Naive thymus-derived CD4-positive, alpha-beta T cell (primary cell): ENCODE results near the gene DDC. TPM values are rescaled to one million over a fixed set of nuclear protein-coding genes. Genes with fewer than 3 reads are reported as not detected.
"Not testable (repeated sequence)": the region's sequence is repeated elsewhere in the genome, so short reads cannot be mapped to it uniquely, and the experiment has no call there.

Source experiments
- ATAC-seq: fragments of 150-1000 bp; cut with Tn5 transposase; 2 replicates; pipeline ENCODE4 v1.10.0; 2021; ENCODE audit warnings: mild to moderate bottlenecking, moderate library complexity
- CTCF ChIA-PET: fragments of 350-600 bp; sonication (Branson Sonifier 250); formaldehyde crosslinking; loops from one replicate; lab custom pipeline; 2021; ENCODE audit warnings: antibody characterized with exemption; lab: Charles Lee
- POLR2A ChIA-PET: fragments of 350-600 bp; sonication (Branson Sonifier 250); formaldehyde crosslinking; loops from one replicate; lab custom pipeline; 2021; ENCODE audit warnings: antibody characterized with exemption, inconsistent platforms; lab: Charles Lee
- DNase-seq, 9 donors: peaks; one replicate each; pipeline versions ENCODE4 v3.0.0 to v3.0.0-alpha.2; 2020 to 2022; ENCODE audit warnings: mixed read lengths in 1 of 9
- H3K27ac ChIP-seq: one replicate; pipeline ENCODE4 v1.7.0; 2013; ENCODE audit warnings: mild to moderate bottlenecking, low read depth, low read length, moderate library complexity
- H3K27me3 ChIP-seq, 2 donors: one replicate each; pipeline ENCODE4 v1.7.0; 2013; ENCODE audit warnings: low read length in 2 of 2, mild to moderate bottlenecking in 2 of 2, moderate library complexity in 2 of 2; ENCODE audit not compliant: control insufficient read depth in 2 of 2, insufficient read depth in 2 of 2
- H3K36me3 ChIP-seq, 3 experiments: 1 replicate in 2 of 3; 2 replicates in 1 of 3; pipeline ENCODE4 v1.7.0; 2013; ENCODE audit warnings: low read length in 3 of 3, mild to moderate bottlenecking in 3 of 3, moderate library complexity in 1 of 3; ENCODE audit not compliant: insufficient read depth in 3 of 3, control insufficient read depth in 2 of 3
- H3K4me1 ChIP-seq, 2 donors: one replicate each; pipeline ENCODE4 v1.7.0; 2013; ENCODE audit warnings: low read length in 2 of 2, mild to moderate bottlenecking in 2 of 2, moderate library complexity in 1 of 2; ENCODE audit not compliant: control insufficient read depth in 2 of 2, insufficient read depth in 2 of 2
- H3K4me3 ChIP-seq: 2 replicates; pipeline ENCODE4 v1.7.0; 2013; ENCODE audit warnings: mild to moderate bottlenecking, low read length
- H3K9me3 ChIP-seq, 3 experiments: 1 replicate in 2 of 3; 2 replicates in 1 of 3; pipeline ENCODE4 v1.7.0; 2013; ENCODE audit warnings: low read length in 3 of 3; ENCODE audit not compliant: control insufficient read depth in 2 of 3
- H3K27ac Mint-ChIP-seq, 9 donors: one replicate each; pipeline ENCODE4 v1.8.0; 2020 to 2022; ENCODE audit warnings: mixed read lengths in 9 of 9, mild to moderate bottlenecking in 8 of 9, moderate library complexity in 5 of 9, inconsistent platforms in 2 of 9
- H3K27me3 Mint-ChIP-seq, 5 donors: one replicate each; pipeline ENCODE4 v1.8.0; 2021 to 2022; ENCODE audit warnings: mixed read lengths in 5 of 5, mild to moderate bottlenecking in 1 of 5
- H3K36me3 Mint-ChIP-seq, 5 donors: one replicate each; pipeline ENCODE4 v1.8.0; 2020 to 2022; ENCODE audit warnings: mixed read lengths in 5 of 5, mild to moderate bottlenecking in 3 of 5, inconsistent platforms in 1 of 5
- H3K4me1 Mint-ChIP-seq, 7 donors: one replicate each; pipeline ENCODE4 v1.8.0; 2020 to 2022; ENCODE audit warnings: mixed read lengths in 7 of 7, mild to moderate bottlenecking in 3 of 7, inconsistent platforms in 1 of 7
- H3K4me3 Mint-ChIP-seq, 10 donors: one replicate each; pipeline ENCODE4 v1.8.0; 2020 to 2022; ENCODE audit warnings: mild to moderate bottlenecking in 10 of 10, mixed read lengths in 10 of 10, moderate library complexity in 6 of 10, inconsistent platforms in 2 of 10
- H3K9me3 Mint-ChIP-seq, 11 donors: one replicate each; pipeline ENCODE4 v1.8.0; 2020 to 2022; ENCODE audit warnings: mixed read lengths in 11 of 11, mild to moderate bottlenecking in 4 of 11, inconsistent platforms in 1 of 11, moderate library complexity in 1 of 11
- intact Hi-C, 2 donors: fragments of 100-400 bp; cut with micrococcal nuclease; formaldehyde crosslinking; loops; one replicate each; pipeline ENCODE4 v1.15.1; 2023
- polyA plus RNA-seq, 2 donors: library from polyadenylated mRNA; unstranded; fragments of 300-500 nt; fragmentation: Illumina TruSeq; gene quantifications; one replicate each; pipeline ENCODE4 v1.2.3, GENCODE V29; 2021
- total RNA-seq, 6 experiments: library from RNA in 5 of 6; stranded (reverse) in 5 of 6; gene quantifications; 1 replicate in 5 of 6; 2 replicates in 1 of 6; pipeline ENCODE4 v1.2.3 and lab custom pipeline; 2021 to 2026

Gene DDC
- total and polyA plus RNA-seq, 7 experiments from 2014 or later, result not detected

DNA sequence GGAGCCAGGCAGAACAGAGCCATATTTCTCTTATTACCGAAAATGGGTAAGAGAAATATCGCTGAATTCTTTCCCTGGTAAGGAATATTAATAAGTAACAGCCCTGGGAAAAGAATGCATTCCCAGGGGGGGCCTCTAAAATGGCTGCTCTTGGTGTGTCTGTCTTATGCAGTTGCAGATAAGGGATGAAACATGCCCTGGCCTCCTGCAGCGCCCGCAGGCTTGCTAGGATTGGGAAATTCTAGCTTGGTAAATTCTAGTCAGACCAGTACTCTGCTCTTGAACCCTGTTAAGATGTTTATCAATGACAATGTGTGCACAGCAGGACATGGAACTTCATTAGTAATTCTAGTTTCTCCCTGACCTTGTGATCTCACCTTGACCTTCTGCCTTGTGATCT lies 18.1 kb upstream of the DDC start:
- H3K27me3 Mint-ChIP-seq, result peaks cover 8 to 22% (median 12%) of the 10 kb centered on the region in 5 donors
- peaks cover 0 to 16% (median 0%) of the 10 kb centered on the region in 3 experiments for H3K9me3 ChIP-seq

DNA sequence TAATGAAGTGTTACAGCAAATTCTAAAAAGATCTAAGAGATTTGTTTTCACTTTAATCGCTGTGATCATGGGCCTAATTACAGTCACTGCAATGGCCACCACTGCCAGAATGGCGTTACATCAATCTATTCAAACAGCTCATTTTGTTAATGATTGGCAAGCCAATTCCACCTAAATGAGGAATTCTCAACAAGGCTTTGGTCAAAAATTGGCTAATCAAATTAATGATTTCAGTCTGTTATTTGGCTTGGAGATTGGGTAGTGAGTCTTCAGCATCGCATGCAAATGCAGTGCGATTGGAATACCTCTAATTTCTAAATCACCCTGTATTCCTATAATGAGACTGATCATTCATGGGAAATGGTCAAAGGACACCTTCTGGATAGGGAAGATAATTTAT lies 17.1 kb upstream of the DDC start:
- CTCF ChIA-PET, H3K27ac Mint-ChIP-seq, H3K4me1 Mint-ChIP-seq, H3K4me1 ChIP-seq, ATAC-seq, H3K36me3 ChIP-seq, H3K27ac ChIP-seq, H3K4me3 Mint-ChIP-seq, H3K27me3 ChIP-seq, DNase-seq, POLR2A ChIA-PET, intact Hi-C loops, H3K4me3 ChIP-seq: not testable (repeated sequence)
- peaks cover 0 to 16% (median 0%) of the 10 kb centered on the region in 3 experiments for H3K9me3 ChIP-seq
- Mint-ChIP-seq H3K9me3 (peaks cover 0 to 49% (median 16%) of the 10 kb centered on the region in 11 donors), H3K36me3 (peaks cover 0 to 12% (median 8%) of the 10 kb centered on the region in 5 donors), H3K27me3 (peaks cover 8 to 24% (median 10%) of the 10 kb centered on the region in 5 donors)

More for the DNA sequence above, 18.1 kb upstream of the DDC start:
- H3K4me1 Mint-ChIP-seq, POLR2A ChIA-PET, H3K4me3 ChIP-seq, intact Hi-C loops, ATAC-seq, H3K27ac ChIP-seq, CTCF ChIA-PET, H3K36me3 ChIP-seq, H3K4me1 ChIP-seq, H3K36me3 Mint-ChIP-seq, H3K27ac Mint-ChIP-seq, H3K4me3 Mint-ChIP-seq, H3K27me3 ChIP-seq, DNase-seq: not testable (repeated sequence)
- peaks cover 0 to 40% (median 11%) of the 10 kb centered on the region in 11 donors for H3K9me3 Mint-ChIP-seq

DNA sequence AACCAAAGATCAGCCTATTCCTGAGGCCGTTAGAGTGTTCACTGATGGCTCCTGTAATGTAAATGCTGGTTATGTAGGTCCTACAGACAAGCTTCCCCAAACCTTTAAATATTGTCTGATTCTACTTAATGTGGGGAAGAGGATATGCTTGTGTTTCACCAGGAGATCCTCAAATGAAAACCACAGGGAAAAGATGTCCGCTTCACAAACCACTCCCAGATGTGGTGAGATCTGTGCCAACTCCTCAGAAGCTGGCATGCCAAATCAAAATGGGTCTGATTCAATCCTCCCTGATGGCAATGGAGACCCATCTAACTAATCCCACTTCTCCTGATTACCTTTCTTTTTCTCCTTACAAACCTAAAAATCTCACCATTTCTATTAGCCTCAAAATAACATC lies 15.5 kb upstream of the DDC start:
- H3K27ac Mint-ChIP-seq, ATAC-seq, DNase-seq, POLR2A ChIA-PET, H3K27me3 ChIP-seq, CTCF ChIA-PET, H3K4me1 Mint-ChIP-seq, H3K4me3 ChIP-seq, H3K36me3 ChIP-seq, H3K4me1 ChIP-seq, H3K4me3 Mint-ChIP-seq, intact Hi-C loops, H3K27ac ChIP-seq: not testable (repeated sequence)
- H3K9me3 ChIP-seq, result peaks cover 0 to 16% (median 0%) of the 10 kb centered on the region in 3 experiments
- Mint-ChIP-seq H3K36me3 (peaks cover 0 to 12% (median 8%) of the 10 kb centered on the region in 5 donors), H3K9me3 (peaks cover 0 to 52% (median 21%) of the 10 kb centered on the region in 11 donors), H3K27me3 (peaks cover 8 to 24% (median 10%) of the 10 kb centered on the region in 5 donors)

DNA sequence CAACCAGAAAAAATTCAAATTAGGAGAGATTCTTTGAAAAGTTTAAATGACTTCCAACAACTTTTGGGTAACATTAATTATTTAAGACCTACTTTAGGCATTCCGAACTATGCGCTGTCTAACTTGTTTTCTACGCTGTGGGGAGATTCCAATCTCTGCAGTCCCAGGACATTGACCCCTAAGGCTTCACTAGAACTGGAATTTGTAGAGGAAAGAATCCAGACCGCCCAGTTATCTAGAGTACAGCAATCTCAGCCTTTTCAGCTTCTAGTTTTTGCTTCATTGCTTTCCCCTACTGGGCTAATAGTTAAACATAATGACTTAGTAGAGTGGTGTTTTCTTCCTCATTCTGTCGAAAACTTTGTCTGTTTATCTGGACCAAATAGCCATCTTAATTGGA lies 14.9 kb upstream of the DDC start:
- Mint-ChIP-seq H3K4me3 (no peak overlapping the region), H3K27me3 (peaks cover 8 to 24% (median 14%) of the 10 kb centered on the region in 5 donors), H3K27ac (no peak overlapping the region), H3K4me1 (no peaks in the 10 kb centered on the region), H3K36me3 (peaks cover 0 to 12% (median 8%) of the 10 kb centered on the region in 5 donors), H3K9me3 (peaks cover 0 to 46% (median 21%) of the 10 kb centered on the region in 11 donors)
- Histone ChIP-seq H3K4me1 (no peaks in the 10 kb centered on the region), H3K9me3 (peaks cover 0 to 16% (median 0%) of the 10 kb centered on the region in 3 experiments), H3K27me3 (no peaks in the 10 kb centered on the region), H3K36me3 (no peaks in the 10 kb centered on the region), H3K4me3 (no peak overlapping the region), H3K27ac (no peak overlapping the region)
- CTCF ChIA-PET, result no interaction called here
- POLR2A ChIA-PET, result no interaction called here
- DNase-seq (no peak), ATAC-seq (no peak)
- intact Hi-C loops, result no loop called here

DNA sequence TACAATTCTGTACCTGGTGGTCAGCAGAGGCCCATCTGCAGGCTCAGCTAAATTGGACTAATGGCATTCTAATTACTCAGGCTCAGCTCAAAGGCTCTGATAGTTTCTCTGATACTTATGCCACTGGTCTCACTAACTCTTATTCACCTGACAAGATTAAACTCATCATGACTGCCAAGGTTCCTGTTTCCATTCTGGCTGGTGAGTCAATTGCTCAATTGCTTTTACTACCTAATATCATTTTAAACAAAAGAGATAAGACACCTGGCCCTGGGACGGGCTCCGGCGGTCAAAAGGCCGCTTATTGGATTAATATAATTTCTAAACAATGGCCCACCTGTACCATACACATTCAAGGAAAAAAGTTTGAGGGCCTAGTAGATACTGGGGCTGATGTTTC lies 12.9 kb upstream of the DDC start:
- H3K27ac Mint-ChIP-seq, POLR2A ChIA-PET, CTCF ChIA-PET, H3K9me3 ChIP-seq, DNase-seq, H3K27ac ChIP-seq, H3K4me3 ChIP-seq, ATAC-seq, H3K36me3 ChIP-seq, intact Hi-C loops, H3K27me3 ChIP-seq, H3K4me1 Mint-ChIP-seq, H3K4me1 ChIP-seq: not testable (repeated sequence)
- Mint-ChIP-seq H3K27me3 (peaks cover 8 to 23% (median 18%) of the 10 kb centered on the region in 5 donors), H3K4me3 (peak overlapping the region in 1 of 10 donors; percentile 35), H3K9me3 (peaks cover 0 to 33% (median 13%) of the 10 kb centered on the region in 11 donors), H3K36me3 (peaks cover 0 to 12% (median 8%) of the 10 kb centered on the region in 5 donors)

DNA sequence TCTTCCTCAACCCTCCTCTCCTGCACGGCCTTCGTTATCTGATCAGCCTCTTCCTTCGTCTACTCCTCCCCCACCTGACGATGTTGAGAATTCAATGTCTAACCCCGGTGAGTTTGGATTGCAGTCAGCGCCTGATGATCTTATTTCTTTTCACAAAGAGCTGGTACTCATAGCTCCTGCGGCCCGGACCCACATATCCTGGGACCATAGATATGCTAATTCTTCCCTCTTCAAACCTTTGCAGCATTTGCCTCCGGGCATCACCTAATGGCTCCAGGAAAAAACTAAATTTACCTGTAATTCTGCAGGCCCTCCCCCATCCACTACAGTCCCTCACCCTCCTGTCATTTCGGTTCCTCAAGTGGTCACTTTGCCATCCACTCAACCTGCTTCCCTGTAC lies 12.4 kb upstream of the DDC start:
- H3K27ac ChIP-seq, result no peak overlapping the region
- H3K4me1 Mint-ChIP-seq, result no peaks in the 10 kb centered on the region
- DNase-seq, result no peak
- no peak overlapping the region for H3K27ac Mint-ChIP-seq
- peak overlapping the region in 1 of 10 donors; percentile 35 for H3K4me3 Mint-ChIP-seq
- H3K36me3 Mint-ChIP-seq, result peaks cover 0 to 12% (median 8%) of the 10 kb centered on the region in 5 donors
- POLR2A ChIA-PET, result no interaction called here
- H3K27me3 ChIP-seq, result no peaks in the 10 kb centered on the region
- intact Hi-C loops, result no loop called here
- peaks cover 0 to 30% (median 13%) of the 10 kb centered on the region in 11 donors for H3K9me3 Mint-ChIP-seq
- H3K4me3 ChIP-seq, result no peak overlapping the region
- CTCF ChIA-PET, result no interaction called here
- H3K36me3 ChIP-seq, result no peaks in the 10 kb centered on the region
- H3K9me3 ChIP-seq, result no peaks in the 10 kb centered on the region
- peaks cover 8 to 24% (median 16%) of the 10 kb centered on the region in 5 donors for H3K27me3 Mint-ChIP-seq
- ATAC-seq, result no peak
- no peaks in the 10 kb centered on the region for H3K4me1 ChIP-seq

DNA sequence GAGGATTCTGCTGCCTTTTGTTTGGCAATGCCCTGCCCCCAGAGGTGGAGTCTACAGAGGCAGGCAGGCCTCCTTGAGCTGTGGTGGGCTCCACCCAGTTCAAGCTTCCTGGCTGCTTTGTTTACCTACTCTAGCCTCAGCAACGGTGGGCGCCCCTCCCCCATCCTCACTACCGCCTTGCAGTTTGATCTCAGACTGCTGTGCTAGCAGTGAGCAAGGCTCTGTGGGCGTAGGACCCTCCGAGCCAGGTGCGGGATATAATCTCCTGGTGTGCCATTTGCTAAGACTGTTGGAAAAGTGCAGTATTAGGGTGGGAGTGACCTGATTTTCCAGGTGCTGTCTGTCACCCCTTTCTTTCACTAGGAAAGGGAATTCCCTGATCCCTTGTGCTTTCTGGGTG lies 11.2 kb upstream of the DDC start:
- ATAC-seq, H3K27me3 ChIP-seq, H3K4me1 Mint-ChIP-seq, H3K4me3 ChIP-seq, H3K4me1 ChIP-seq, H3K9me3 ChIP-seq, POLR2A ChIA-PET, intact Hi-C loops, H3K27ac ChIP-seq, DNase-seq, CTCF ChIA-PET, H3K36me3 Mint-ChIP-seq, H3K4me3 Mint-ChIP-seq, H3K27ac Mint-ChIP-seq, H3K36me3 ChIP-seq: not testable (repeated sequence)
- Mint-ChIP-seq H3K27me3 (peaks cover 8 to 29% (median 16%) of the 10 kb centered on the region in 5 donors), H3K9me3 (peaks cover 0 to 29% (median 10%) of the 10 kb centered on the region in 11 donors)
